Measurements from ENCODE around the gene PLA1A. TPM values are rescaled to one million over a fixed set of nuclear protein-coding genes. Genes with fewer than 3 reads are reported as not detected.
"Not testable (repeated sequence)": the region's sequence is repeated elsewhere in the genome, so short reads cannot be mapped to it uniquely, and the experiment has no call there.

Gene PLA1A
- total RNA-seq, 3 donors from 2014 or later, result 0.59 to 4.9 (median 2.1) TPM

DNA sequence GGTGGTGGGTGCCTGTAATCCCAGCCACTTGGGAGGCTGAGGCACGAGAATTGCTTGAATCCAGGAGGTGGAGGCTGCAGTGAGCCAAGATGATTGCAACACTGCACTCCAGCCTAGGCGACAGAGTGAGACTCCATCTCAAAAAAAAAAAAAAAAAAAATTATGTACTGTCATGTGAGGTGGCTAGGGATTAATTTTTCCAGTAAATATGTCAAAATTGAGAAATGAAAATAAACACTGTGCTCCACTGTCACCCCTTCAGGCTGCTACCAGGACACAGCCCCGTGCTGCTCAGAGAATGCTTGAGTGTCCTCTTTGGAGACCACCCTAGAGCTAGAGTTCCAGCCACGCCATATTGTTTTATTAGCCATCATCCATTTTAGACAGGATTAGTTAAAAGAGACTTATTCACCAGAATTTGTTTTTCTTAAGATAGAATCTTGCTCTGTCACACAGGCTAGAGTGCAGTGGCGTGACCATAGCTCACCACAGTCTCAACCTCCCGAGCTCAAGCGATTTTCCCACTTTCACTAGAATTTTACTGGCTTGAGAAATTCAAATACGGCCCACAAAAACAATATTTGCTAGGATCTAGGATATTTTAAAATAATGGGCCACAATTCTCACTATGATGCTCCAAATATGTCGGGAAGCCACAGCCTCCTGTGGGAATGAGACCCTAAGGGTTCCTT, 38.9 kb upstream of the PLA1A start:
- intact Hi-C loops (cut with DNase I; ENCODE audit: low total_unique reads), result no loop called here
- Histone ChIP-seq H3K9me3 (no peaks in the 10 kb centered on the region), H3K4me3 (no peak overlapping the region), H3K27ac (no peak overlapping the region), H3K4me1 (no peaks in the 10 kb centered on the region), H3K36me3 (no peaks in the 10 kb centered on the region), H3K27me3 (no peaks in the 10 kb centered on the region)
- no peak for DNase-seq (ENCODE audit: low spot score in 2 of 2)
- no peak for TF ChIP-seq POLR2A (IDR thresholded peaks at IDR 0.05)
- TF ChIP-seq POLR2AphosphoS5 (IDR thresholded peaks at IDR 0.05), result no peak
- TF ChIP-seq, protein P1, sequence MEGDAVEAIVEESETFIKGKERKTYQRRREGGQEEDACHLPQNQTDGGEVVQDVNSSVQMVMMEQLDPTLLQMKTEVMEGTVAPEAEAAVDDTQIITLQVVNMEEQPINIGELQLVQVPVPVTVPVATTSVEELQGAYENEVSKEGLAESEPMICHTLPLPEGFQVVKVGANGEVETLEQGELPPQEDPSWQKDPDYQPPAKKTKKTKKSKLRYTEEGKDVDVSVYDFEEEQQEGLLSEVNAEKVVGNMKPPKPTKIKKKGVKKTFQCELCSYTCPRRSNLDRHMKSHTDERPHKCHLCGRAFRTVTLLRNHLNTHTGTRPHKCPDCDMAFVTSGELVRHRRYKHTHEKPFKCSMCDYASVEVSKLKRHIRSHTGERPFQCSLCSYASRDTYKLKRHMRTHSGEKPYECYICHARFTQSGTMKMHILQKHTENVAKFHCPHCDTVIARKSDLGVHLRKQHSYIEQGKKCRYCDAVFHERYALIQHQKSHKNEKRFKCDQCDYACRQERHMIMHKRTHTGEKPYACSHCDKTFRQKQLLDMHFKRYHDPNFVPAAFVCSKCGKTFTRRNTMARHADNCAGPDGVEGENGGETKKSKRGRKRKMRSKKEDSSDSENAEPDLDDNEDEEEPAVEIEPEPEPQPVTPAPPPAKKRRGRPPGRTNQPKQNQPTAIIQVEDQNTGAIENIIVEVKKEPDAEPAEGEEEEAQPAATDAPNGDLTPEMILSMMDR (IDR thresholded peaks at IDR 0.05), result no peak

DNA sequence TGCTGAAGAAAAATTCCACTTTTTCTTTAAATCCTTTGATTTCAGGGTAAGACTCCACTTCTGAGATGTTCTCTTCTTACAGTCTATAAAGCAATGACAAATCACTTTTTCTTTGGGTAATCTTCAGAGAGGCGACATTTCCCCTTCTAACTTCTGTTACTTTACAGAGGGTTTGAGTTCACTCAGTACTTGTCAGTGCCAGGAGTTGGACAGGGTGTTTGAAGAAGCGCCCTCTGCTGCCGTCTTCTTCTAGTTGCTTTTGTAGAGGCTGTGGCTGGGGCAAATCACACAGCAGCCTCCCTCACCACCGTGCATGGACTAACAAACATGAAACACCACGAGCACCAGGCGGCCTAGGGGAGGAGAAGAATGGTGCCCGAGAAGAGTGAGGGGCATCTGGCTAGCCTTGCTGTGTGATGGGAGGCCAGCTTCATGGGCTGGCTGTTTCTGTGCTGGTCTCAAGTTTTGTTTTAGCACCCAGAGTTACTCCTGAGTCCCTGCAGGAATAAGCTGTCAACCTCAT, 38.2 kb upstream of the PLA1A start, which contains the start of gene CD80:
TSS of gene CD80 (minus strand) at position 174 of the 523 bp plus-strand sequence. CDS start 1,886 bp downstream, outside the sequence.
- Histone ChIP-seq H3K27me3 (no peaks in the 10 kb centered on the region), H3K27ac (no peak within 1 kb of the TSS), H3K4me3 (no peak within 1 kb of the TSS), H3K36me3 (no peaks in the 10 kb centered on the region), H3K9me3 (no peaks in the 10 kb centered on the region), H3K4me1 (no peaks in the 10 kb centered on the region)
- TF ChIP-seq, protein P1 (IDR thresholded peaks at IDR 0.05), result no peak
- TF ChIP-seq POLR2A (IDR thresholded peaks at IDR 0.05) (no peak), POLR2AphosphoS5 (IDR thresholded peaks at IDR 0.05) (no peak)
- intact Hi-C loops (cut with DNase I; ENCODE audit: low total_unique reads), result no loop called here
- no peak for DNase-seq (ENCODE audit: low spot score in 2 of 2)

DNA sequence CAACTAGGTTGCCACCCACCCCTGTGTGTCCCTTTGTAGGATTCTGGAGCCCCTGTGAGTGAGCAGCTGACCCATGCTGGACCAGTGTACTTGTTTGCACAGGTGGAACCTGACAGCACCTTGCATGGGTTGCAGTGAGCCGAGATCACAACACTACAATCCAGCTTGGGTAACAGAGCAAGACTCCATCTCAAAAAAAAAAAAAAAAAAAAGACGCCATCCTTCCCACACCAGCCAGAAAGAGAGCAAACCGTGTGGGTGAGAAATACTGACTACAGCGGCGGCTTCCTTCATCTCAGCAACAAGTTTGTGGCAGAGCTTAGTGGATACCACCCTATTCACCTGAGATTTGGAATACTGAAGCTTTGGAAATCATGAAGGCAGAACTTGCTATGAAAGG, 37.5 kb upstream of the PLA1A start:
- Histone ChIP-seq H3K4me1 (no peaks in the 10 kb centered on the region), H3K9me3 (no peaks in the 10 kb centered on the region), H3K27me3 (no peaks in the 10 kb centered on the region), H3K36me3 (no peaks in the 10 kb centered on the region), H3K4me3 (no peak overlapping the region), H3K27ac (no peak overlapping the region)
- DNase-seq (ENCODE audit: low spot score in 2 of 2), result no peak
- no peak for TF ChIP-seq POLR2A (IDR thresholded peaks at IDR 0.05)
- TF ChIP-seq, protein P1 (IDR thresholded peaks at IDR 0.05), result no peak
- TF ChIP-seq POLR2AphosphoS5 (IDR thresholded peaks at IDR 0.05), result no peak
- intact Hi-C loops (cut with DNase I; ENCODE audit: low total_unique reads), result no loop called here

DNA sequence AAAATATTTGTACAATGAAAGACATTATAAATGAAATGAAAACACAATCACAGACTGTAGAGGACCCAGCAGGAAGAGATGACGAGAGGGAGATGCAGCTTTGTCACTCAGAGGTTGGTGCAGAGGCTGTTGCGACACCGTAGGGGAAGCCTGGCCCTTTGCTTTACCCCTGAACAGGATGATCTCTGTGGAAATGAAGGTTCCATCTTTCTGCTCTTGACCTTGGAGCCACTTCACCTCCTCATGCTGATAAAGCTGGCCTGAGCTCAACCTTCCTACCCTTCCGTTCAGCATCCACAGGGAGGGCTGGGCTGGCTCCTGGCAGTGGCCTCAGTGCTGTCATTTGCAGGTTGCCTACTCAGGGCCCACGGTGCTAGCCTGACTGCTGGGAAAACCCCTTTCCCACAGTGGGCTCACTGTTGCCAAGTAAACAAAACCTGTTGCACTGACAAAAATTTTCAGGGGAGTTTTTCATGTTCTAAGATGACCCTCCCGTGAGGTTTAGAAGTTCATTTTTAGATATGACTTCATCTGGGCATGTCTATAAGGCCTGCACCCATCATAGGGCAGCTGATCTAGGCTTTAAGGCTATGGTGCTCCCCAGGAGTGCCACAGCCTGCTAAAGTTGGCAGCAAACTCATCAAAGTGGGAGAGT, 35.3 kb upstream of the PLA1A start:
- TF ChIP-seq POLR2AphosphoS5 (IDR thresholded peaks at IDR 0.05) (no peak), POLR2A (IDR thresholded peaks at IDR 0.05) (no peak)
- TF ChIP-seq, protein P1 (IDR thresholded peaks at IDR 0.05), result no peak
- Histone ChIP-seq H3K27me3 (no peaks in the 10 kb centered on the region), H3K4me1 (no peaks in the 10 kb centered on the region), H3K4me3 (no peak overlapping the region), H3K27ac (no peak overlapping the region), H3K9me3 (no peaks in the 10 kb centered on the region), H3K36me3 (no peaks in the 10 kb centered on the region)
- intact Hi-C loops (cut with DNase I; ENCODE audit: low total_unique reads), result no loop called here
- DNase-seq (ENCODE audit: low spot score in 2 of 2), result no peak

DNA sequence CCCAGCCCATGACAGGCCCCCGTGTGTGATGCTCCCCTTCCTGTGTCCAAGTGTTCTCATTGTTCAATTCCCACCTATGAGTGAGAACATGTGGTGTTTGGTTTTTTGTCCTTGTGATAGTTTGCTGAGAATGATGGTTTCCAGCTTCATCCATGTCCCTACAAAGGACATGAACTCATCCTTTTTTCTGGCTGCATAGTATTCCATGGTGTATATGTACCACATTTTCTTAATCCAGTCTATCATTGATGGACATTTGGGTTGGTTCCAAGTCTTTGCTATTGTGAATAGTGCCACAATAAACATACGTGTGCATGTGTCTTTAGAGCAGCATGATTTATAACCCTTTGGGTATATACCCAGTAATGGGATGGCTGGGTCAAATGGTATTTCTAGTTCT, 34.4 kb upstream of the PLA1A start:
- H3K4me1 ChIP-seq; H3K9me3 ChIP-seq; H3K27ac ChIP-seq; DNase-seq (ENCODE audit: low spot score in 2 of 2); H3K36me3 ChIP-seq; H3K4me3 ChIP-seq; intact Hi-C loops (cut with DNase I; ENCODE audit: low total_unique reads); H3K27me3 ChIP-seq: not testable (repeated sequence)
